Natural killer cell (primary cell): Measurements from ENCODE around the gene PGRMC2. TPM values are rescaled to one million over a fixed set of nuclear protein-coding genes. Genes with fewer than 3 reads are reported as not detected.

Experiments
- ATAC-seq, 3 donors: fragments of 150-1000 bp in 2 of 3; fragments of 200-7000 bp in 1 of 3; cut with Tn5 transposase; 1 replicate in 1 of 3; 2 replicates in 2 of 3; pipeline ENCODE4 v1.10.0; 2021; ENCODE audit warnings: mild to moderate bottlenecking in 2 of 3, moderate library complexity in 2 of 3
- DNase-seq, 2 donors: peaks; one replicate each; pipeline versions ENCODE4 v3.0.0 to v3.0.0-alpha.2; 2013 to 2021; ENCODE audit warnings: mixed read lengths in 1 of 2
- H3K27ac ChIP-seq: one replicate; pipeline ENCODE4 v1.5.1; 2013; ENCODE audit warnings: mild to moderate bottlenecking, low read length
- H3K27me3 ChIP-seq: one replicate; pipeline ENCODE4 v1.6.1; 2013; ENCODE audit warnings: low read length; ENCODE audit not compliant: control insufficient read depth, insufficient read depth
- H3K36me3 ChIP-seq: one replicate; pipeline ENCODE4 v1.6.1; 2013; ENCODE audit warnings: low read length; ENCODE audit not compliant: control insufficient read depth, insufficient read depth
- H3K4me1 ChIP-seq: one replicate; pipeline ENCODE4 v1.6.1; 2013; ENCODE audit warnings: low read length; ENCODE audit not compliant: control insufficient read depth, insufficient read depth
- H3K4me3 ChIP-seq: one replicate; pipeline ENCODE4 v1.5.1; 2013; ENCODE audit warnings: low read length
- H3K9me3 ChIP-seq: one replicate; pipeline ENCODE4 v1.6.1; 2013; ENCODE audit warnings: low read length; ENCODE audit not compliant: control insufficient read depth, insufficient read depth
- H3K27ac Mint-ChIP-seq, 2 donors: one replicate each; pipeline ENCODE4 v1.8.0; 2022; ENCODE audit warnings: mild to moderate bottlenecking in 2 of 2, mixed read lengths in 2 of 2, moderate library complexity in 1 of 2
- H3K27me3 Mint-ChIP-seq, 2 donors: one replicate each; pipeline ENCODE4 v1.8.0; 2022; ENCODE audit warnings: low read depth in 2 of 2, mixed read lengths in 2 of 2
- H3K36me3 Mint-ChIP-seq: one replicate; pipeline ENCODE4 v1.8.0; 2022; ENCODE audit warnings: mixed read lengths
- H3K4me1 Mint-ChIP-seq, 2 donors: one replicate each; pipeline ENCODE4 v1.8.0; 2022; ENCODE audit warnings: mixed read lengths in 2 of 2
- H3K4me3 Mint-ChIP-seq: one replicate; pipeline ENCODE4 v1.8.0; 2022; ENCODE audit warnings: mild to moderate bottlenecking, moderate library complexity, mixed read lengths
- H3K9me3 Mint-ChIP-seq, 2 donors: one replicate each; pipeline ENCODE4 v1.8.0; 2022; ENCODE audit warnings: mixed read lengths in 2 of 2
- CTCF ChIP-seq: fragments of 200-600 bp; IDR thresholded peaks from one replicate; pipeline ENCODE4 v1.8.0; 2022; ENCODE audit warnings: antibody characterized with exemption
- WGBS: methylation state at CpG from one replicate; pipeline ENCODE4 v1.1.7; 2013; ENCODE audit warnings: missing lambda C conversion rate; ENCODE audit not compliant: insufficient coverage; 5-methylcytosine and 5-hydroxymethylcytosine counted together
- intact Hi-C: fragments of 100-400 bp; cut with micrococcal nuclease; formaldehyde crosslinking; loops from one replicate; pipeline ENCODE4 v1.14.2; 2022
- total RNA-seq, 4 donors: library from RNA; stranded (reverse); fragments of 120-200 nt in 1 of 4; gene quantifications; one replicate each; pipeline versions ENCODE4 v1.2.3 to v1.2.4, GENCODE V29; 2013 to 2022

PGRMC2 gene
- total RNA-seq, 3 donors from 2014 or later (not counting 1 experiment from before 2014, with no cell fraction given): 42.0 to 58.6 (median 53.2) TPM

- 94% methylated on average over 1 of the region's 2 CpGs for WGBS
- ATAC-seq (peak in 2 of 3 donors; percentile 42 to 51), DNase-seq (peak in 1 of 2 donors; percentile 33)
- no peaks in the 10 kb centered on the region for H3K27me3 ChIP-seq
- Mint-ChIP-seq H3K27ac (no peak overlapping the region), H3K4me3 (no peak overlapping the region), H3K27me3 (no peaks in the 10 kb centered on the region), H3K36me3 (no peaks in the 10 kb centered on the region), H3K9me3 (no peaks in the 10 kb centered on the region), H3K4me1 (no peaks in the 10 kb centered on the region)
- H3K36me3 ChIP-seq: no peaks in the 10 kb centered on the region
- no peak overlapping the region for H3K4me3 ChIP-seq
- no peaks in the 10 kb centered on the region for H3K9me3 ChIP-seq
- intact Hi-C loops: no loop called here
- no peaks in the 10 kb centered on the region for H3K4me1 ChIP-seq
- no peak overlapping the region for H3K27ac ChIP-seq
- no peak for TF ChIP-seq CTCF
These were observed 11.2 kb upstream of the PGRMC2 start for GRCh38 chr4:128298852-128299251.

GRCh38 chr4:128298146-128298758, 10.6 kb upstream of the PGRMC2 start:
- intact Hi-C loops: no loop called here
- ATAC-seq (no peak), DNase-seq (no peak)
- Histone ChIP-seq H3K9me3 (no peaks in the 10 kb centered on the region), H3K4me1 (no peaks in the 10 kb centered on the region), H3K4me3 (no peak overlapping the region), H3K27me3 (no peaks in the 10 kb centered on the region), H3K27ac (no peak overlapping the region), H3K36me3 (no peaks in the 10 kb centered on the region)
- no peaks in the 10 kb centered on the region for H3K9me3 Mint-ChIP-seq
- H3K27me3 Mint-ChIP-seq: no peaks in the 10 kb centered on the region
- H3K36me3 Mint-ChIP-seq: no peaks in the 10 kb centered on the region
- H3K4me1 Mint-ChIP-seq: no peaks in the 10 kb centered on the region
- no peak overlapping the region for H3K4me3 Mint-ChIP-seq
- H3K27ac Mint-ChIP-seq: no peak overlapping the region
- WGBS: 98% methylated on average over 5 of the region's 7 CpGs
- TF ChIP-seq CTCF: no peak

- Mint-ChIP-seq H3K4me1 (no peaks in the 10 kb centered on the region), H3K36me3 (no peaks in the 10 kb centered on the region), H3K9me3 (no peaks in the 10 kb centered on the region), H3K27ac (no peak overlapping the region), H3K4me3 (no peak overlapping the region), H3K27me3 (no peaks in the 10 kb centered on the region)
- H3K4me1 ChIP-seq: no peaks in the 10 kb centered on the region
- no peak for TF ChIP-seq CTCF
- no peak for ATAC-seq
- H3K36me3 ChIP-seq: no peaks in the 10 kb centered on the region
- no peak overlapping the region for H3K4me3 ChIP-seq
- no peak overlapping the region for H3K27ac ChIP-seq
- DNase-seq: no peak
- no peaks in the 10 kb centered on the region for H3K9me3 ChIP-seq
- H3K27me3 ChIP-seq: no peaks in the 10 kb centered on the region
- intact Hi-C loops: no loop called here
- WGBS: 100% methylated on average over 1 of the region's 2 CpGs
These were observed 7.6 kb upstream of the PGRMC2 start for GRCh38 chr4:128295255-128295654.

DNA sequence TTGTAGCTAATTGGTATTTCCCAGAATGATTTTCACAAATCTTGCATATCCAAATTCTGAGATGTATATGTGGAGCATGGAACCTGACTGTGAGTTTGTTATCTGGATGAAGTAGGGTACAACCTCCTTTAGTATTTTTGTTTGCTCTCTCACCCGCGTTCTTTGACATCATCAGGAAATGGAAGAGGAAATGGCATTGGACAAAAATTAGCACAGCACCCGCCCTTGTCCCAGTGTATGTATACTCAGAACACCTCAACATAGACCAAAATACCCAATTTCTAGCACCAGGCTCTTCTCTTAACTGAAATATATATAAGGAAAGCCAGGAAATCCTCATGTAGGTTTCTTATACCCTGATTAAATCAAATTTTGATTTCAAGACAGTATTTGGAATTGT, 6.9 kb upstream of the PGRMC2 start:
- Mint-ChIP-seq H3K4me3 (no peak overlapping the region), H3K36me3 (no peaks in the 10 kb centered on the region), H3K9me3 (no peaks in the 10 kb centered on the region), H3K4me1 (peaks cover 0 to 2% of the 10 kb centered on the region in 2 donors), H3K27me3 (peaks cover 0 to 1% of the 10 kb centered on the region in 2 donors), H3K27ac (no peak overlapping the region)
- intact Hi-C loops: no loop called here
- Histone ChIP-seq H3K27ac (no peak overlapping the region), H3K4me3 (no peak overlapping the region), H3K36me3 (no peaks in the 10 kb centered on the region), H3K4me1 (no peaks in the 10 kb centered on the region), H3K27me3 (no peaks in the 10 kb centered on the region), H3K9me3 (no peaks in the 10 kb centered on the region)
- 54% methylated on average over 3 of the region's 3 CpGs for WGBS
- no peak for TF ChIP-seq CTCF
- DNase-seq (no peak), ATAC-seq (no peak)
